NCI-H2227 (cell line): ENCODE results near the gene ZBTB40.

Experiments used
- DNase-seq: peaks from one replicate; lab custom pipeline; 2025; ENCODE audit not compliant: unreplicated experiment; lab: John Stamatoyannopoulos, UW

Gene ZBTB40

DNA sequence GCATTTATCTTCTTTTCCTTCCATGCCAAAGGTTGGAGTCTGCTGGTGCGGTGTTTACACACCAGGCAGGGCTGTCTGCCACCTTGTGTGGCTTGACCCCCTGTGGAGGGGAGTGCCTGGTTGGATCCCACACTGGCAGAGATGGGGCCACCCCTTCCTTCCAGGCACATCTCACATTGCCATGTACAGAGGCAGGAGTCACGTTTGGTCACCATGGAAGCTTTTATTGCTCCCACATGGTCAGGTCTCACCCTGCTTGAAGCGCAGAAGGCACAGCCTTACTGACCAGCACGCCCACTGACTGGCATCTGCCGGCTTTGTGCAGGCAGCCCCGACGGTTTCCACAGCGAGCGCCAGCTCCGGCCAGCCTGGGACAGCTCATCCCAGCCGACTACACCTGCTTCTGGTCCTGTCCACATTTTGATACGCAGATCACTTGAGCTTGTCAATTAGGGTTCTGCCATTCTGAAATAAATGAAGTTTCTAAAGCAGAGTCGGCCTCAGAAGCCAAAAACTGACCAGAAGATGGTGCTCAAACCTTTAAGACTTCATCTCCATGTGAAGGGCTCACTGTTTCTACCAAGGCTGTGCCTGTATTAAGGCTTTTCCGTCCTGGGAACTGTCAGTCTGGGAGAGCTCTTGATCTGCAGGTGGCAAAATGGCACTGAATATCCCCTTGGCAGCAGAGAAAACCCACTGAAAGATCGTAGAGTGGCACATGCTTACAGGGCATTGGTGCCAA lies 76.1 kb downstream of the ZBTB40 start:
- DNase-seq = peak; percentile 59

DNA sequence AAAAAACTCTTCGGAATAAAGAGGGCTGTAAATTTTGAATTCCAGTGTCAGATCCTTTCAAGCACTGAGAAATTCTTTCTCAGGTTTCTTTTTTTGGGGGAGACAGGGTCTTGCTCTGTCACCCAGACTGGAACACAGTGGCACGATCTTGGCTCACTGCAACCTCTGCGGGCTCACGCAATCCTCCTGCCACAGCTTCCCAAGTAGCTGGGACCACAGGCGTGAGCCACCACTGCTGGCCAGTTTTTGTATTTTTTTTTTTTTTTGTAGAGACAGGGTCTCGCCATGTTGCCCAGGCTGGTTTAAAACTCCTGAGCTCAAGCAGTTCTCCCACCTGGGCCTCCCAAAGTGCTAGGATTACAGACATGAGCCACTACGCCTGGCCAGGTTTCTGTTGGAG lies 76.8 kb downstream of the ZBTB40 start:
- no peak for DNase-seq

- no peak for DNase-seq
Observed at GRCh38 chr1:22529901-22530621, 78.4 kb downstream of the ZBTB40 start.

DNA sequence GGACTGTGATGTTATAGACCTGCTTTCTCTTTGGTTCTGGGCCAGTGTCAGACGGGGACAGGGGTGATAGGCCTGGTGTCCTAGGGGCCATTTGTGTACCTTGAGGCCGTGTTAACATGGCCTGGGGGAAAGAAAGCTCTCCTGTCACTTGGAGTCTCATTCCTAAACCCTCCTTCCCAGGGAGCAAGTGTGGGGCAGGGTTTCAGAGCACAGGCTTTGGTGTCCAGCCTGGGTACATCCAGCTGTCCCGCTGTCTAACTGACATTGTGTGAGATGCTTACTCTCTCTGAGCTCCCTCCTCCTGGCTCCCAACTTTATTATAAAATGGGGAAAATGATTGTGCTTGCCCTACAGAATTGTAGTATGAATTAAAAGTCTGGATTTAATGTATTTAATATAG lies 79.1 kb downstream of the ZBTB40 start:
- no peak for DNase-seq

- no peak for DNase-seq
Observed at GRCh38 chr1:22531251-22531650, 79.6 kb downstream of the ZBTB40 start.

DNA sequence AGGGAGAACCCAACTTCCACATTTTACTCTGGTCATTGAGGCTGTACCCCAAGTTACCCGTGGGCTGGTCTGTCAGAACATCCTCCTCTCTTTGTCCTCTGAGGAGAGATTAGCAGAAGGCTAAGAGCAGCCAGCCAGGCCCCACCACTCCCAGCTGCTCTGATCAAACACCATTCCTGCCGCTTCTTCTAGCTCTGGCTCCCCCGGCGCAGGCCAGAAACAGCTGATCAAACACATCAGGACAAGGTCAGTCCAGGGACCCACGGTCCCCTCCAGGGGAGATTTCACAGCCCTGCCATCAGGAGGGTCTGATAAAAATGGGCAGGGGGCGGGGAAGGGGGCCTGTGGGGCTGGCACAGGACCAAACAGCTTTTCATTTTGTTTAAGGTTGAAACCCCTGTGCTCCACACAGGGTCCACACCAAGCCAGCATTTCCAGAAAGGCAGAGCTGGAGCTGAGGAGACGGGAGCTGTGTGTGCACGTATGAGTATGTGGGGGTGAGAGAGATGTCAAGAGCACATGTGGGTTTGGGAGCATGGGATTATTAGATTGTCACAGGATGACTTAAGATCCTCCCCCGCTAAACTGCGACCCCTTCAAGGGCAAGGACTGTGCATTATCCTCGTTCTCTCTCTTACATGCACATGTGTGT lies 81.7 kb downstream of the ZBTB40 start:
- DNase-seq = no peak

GRCh38 chr1:22534951-22535350 lies 83.3 kb downstream of the ZBTB40 start:
- DNase-seq = no peak

- DNase-seq = no peak
Observed at GRCh38 chr1:22535399-22535798, 83.7 kb downstream of the ZBTB40 start.

- DNase-seq = no peak
Observed at GRCh38 chr1:22536506-22536905, 84.9 kb downstream of the ZBTB40 start.

GRCh38 chr1:22537441-22538139 lies 85.9 kb downstream of the ZBTB40 start:
- no peak for DNase-seq

GRCh38 chr1:22539510-22540118 lies 88.0 kb downstream of the ZBTB40 start:
- no peak for DNase-seq

- no peak for DNase-seq
Observed at GRCh38 chr1:22540337-22540736, 88.7 kb downstream of the ZBTB40 start.

GRCh38 chr1:22542886-22543285 lies 91.2 kb downstream of the ZBTB40 start:
- DNase-seq = no peak

DNA sequence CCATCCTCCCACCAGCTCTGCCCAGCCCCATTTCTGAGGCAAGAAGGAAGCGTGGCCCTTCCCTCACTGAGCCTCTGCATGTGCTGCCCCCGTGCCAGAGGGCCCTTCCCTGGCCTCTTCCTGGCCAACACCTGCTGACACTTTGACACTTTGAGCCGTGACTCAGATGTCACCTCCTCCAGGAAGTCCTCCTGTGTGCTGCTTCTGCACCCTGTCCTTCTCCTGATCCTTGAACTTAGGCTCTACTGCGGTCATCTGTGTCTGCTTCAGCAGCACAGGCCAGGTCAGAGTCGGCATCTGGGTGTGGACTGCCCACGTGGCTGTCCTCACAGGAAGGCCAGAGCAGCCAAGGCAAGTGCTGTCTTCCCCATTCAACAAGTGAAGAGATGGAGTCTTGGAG lies 92.0 kb downstream of the ZBTB40 start:
- no peak for DNase-seq

DNA sequence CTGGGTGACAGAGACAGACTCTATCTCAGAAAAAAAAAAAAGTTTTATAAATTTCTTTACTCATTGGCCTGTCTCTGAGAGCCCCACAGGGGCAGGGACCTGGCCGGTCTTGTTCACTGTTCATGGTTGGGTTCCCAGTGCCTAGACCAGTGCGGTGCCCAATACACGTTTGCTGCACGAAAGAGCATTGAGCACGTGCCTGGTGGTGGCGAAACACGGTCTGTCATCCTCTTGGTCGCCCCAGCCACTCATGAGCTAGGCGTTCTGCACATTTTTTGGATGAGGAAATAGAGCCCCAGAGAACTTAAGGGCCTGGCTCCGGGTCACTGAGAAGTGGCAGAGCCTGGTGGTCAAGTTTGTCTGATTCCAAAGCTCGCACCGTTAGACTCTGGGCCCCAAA lies 93.0 kb downstream of the ZBTB40 start:
- no peak for DNase-seq

DNA sequence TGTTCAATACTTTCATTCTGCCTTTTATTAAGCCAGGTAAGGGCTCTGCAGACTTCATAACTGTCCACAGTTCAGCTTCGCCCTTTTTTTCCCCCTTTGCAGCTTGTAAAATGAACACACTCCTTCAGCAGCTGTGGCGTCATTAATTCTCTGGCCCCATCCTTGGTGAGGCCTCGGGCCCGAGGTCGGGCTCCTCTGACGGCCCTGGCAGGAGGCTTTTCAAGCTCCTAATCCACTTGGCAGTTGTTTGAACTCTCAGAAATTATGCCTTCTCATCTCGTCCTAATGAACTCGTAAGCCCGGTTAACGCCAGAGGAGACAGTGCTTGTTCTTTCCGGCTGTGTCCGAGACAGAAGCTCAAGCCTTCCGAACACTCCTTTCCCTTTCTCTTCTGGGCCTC lies 93.5 kb downstream of the ZBTB40 start:
- DNase-seq = no peak

- no peak for DNase-seq
Observed at GRCh38 chr1:22547186-22547817, 95.7 kb downstream of the ZBTB40 start.

- DNase-seq = peak; percentile 31
Observed at GRCh38 chr1:22547818-22548462, 96.3 kb downstream of the ZBTB40 start.

DNA sequence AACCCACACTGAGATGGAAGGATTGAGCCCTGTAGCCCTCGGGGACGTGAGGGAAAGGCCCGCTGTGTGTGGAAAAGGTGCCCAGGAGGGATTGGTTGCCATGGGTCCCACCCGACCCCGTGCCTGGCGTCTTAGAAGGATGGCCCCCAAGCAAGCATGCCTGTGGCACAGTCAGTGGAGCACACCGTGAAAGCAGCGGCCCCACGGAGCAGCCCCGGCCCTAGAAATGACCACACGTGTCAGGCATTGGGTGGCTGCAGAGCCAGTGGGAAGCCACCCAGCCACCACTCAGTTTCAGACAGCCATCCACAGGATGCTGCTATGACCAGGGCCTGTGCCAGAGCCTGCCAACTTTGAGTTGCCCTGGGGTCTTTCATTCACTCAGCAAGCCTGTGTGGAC lies 98.4 kb downstream of the ZBTB40 start:
- no peak for DNase-seq

DNA sequence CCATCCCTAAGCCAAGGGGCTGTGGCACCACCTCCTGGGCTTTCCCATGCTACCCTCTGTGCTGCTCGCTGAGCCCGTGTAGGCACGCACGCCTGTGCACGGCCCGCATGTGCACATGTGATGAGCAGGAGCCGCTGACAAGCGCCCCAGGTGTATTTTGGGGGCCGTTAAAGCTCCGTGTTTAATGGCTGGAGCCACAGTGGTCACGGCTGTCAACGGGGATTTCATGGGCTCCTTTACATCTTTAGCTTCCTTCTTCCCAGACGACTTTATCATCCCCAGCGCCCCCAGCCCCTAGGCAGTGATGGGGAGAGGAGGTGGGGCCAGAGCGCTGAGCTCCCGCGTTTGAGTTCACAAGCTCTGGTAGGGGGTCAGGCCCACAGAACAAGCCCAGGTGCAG lies 99.9 kb downstream of the ZBTB40 start:
- no peak for DNase-seq
